ENCODE results near the gene GALK1.
A peak's percentile ranks its signal among the peaks of the same experiment; 100 is the strongest.
"Not testable (repeated sequence)": the region's sequence is repeated elsewhere in the genome, so short reads cannot be mapped to it uniquely, and the experiment has no call there.

Gene GALK1

GRCh38 chr17:75783803-75784472 is 18.9 kb upstream of the GALK1 start:
- no peak for DNase-seq (ENCODE audit: low spot score)

DNA sequence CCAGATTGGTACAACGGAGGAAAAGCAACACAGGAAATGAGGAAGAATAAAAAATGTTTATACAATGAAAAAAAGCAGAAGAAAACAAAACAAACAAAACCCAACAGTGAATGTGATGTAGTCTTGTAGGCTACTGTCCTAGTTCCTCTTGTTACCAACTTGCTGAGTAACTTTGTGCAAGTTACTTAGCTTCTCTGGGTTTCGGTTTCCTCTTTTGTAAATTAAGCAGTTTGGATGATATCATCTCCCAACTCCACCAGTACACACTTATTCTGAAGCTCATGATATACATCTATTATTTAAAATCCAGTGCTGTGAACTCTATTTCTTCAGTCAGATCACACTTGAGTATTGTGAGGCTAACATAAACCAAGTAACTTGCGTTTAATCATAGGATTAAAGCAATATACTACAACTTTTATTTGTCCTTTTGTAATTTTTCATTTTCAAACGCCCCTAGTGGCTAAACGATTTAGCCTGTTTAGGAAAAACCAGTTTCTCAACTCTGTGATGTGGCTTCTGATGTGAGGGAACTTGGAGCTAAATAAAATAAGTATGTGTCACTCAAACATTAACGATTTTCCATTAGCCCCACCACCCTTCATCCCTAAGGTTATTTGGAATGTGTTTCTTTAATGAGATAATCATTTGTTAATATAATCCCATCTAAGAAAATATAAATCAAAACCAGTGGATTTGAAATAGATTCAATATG is 18.2 kb upstream of the GALK1 start:
- peak; percentile 71 for DNase-seq (ENCODE audit: low spot score)

- no peak for DNase-seq (ENCODE audit: low spot score)
Observed at GRCh38 chr17:75779987-75780889, 15.2 kb upstream of the GALK1 start.

DNA sequence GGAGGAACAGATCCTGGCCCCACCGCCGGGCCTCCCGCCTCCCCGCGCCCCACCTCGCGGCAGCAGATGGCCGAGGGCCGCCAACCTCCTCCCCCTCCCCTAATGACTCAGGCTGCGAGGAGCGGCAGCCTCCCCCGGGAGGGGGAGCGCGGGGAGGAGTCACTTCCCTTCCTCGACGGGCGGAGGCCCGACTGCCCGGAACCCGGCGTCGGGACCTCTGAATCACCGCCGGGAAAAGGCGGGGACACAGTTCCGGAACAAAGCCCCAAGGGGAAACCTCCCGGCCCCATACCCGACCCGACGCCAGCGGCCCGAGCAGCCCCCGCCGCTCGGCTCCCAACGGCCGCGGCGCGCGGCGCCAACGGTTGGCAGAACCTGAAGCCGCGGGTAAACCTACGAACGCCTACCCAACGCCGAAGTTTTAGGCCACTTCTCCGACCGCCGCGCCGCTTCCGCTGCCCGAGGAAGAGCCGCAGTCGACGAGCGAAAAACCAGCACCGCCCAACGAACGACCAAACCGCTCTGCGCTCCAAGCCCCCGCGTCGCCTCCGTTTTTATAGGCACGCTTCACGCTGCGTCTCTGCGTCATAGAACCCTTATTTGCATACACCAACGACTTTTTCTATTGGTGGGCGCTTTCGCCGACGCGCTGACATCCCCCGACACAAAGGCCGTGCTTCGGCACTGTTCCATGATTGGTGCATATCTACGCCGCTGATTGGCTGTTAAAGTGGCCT is 14.4 kb upstream of the GALK1 start:
- peak; percentile 98 for DNase-seq (ENCODE audit: low spot score)

GRCh38 chr17:75778861-75779249 is 13.9 kb upstream of the GALK1 start:
- no peak for DNase-seq (ENCODE audit: low spot score)

GRCh38 chr17:75778066-75778860 is 13.3 kb upstream of the GALK1 start:
- not testable (repeated sequence) for DNase-seq (ENCODE audit: low spot score)

DNA sequence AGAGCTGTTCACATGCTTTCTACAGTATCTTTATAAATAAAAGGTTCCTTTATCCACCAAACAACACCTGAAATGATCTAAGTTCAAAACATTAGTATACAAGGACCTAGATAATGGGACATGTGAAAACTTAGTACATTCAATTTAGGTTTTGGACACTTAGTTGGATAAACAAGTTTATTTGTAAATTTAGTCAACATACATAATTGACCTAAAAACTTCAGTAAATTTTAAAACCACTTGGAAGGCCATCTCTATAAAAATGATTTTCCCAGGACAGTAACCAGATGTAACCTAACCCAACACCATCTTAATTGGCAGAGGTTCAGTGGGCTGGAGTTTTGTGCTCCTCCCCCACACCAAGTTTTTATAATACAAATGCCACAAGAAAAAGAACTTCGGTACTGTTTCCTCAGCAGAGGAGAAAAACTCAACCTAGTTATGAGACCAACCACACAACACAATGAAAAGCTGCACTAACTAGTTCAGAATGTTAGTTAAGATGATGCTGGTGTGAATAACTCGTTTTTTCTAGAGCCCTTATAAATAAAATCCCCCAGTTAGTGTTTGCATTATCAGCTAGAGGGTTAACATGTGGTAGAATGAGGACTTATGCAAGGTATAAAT is 12.4 kb upstream of the GALK1 start:
- DNase-seq (ENCODE audit: low spot score) = no peak

GRCh38 chr17:75776386-75777295 is 11.6 kb upstream of the GALK1 start:
- no peak for DNase-seq (ENCODE audit: low spot score)

- DNase-seq (ENCODE audit: low spot score) = no peak
Observed at GRCh38 chr17:75774991-75775668, 10.1 kb upstream of the GALK1 start.

GRCh38 chr17:75774471-75774990 is 9.5 kb upstream of the GALK1 start:
- DNase-seq (ENCODE audit: low spot score) = no peak

- no peak for DNase-seq (ENCODE audit: low spot score)
Observed at GRCh38 chr17:75773808-75774470, 8.9 kb upstream of the GALK1 start.

DNA sequence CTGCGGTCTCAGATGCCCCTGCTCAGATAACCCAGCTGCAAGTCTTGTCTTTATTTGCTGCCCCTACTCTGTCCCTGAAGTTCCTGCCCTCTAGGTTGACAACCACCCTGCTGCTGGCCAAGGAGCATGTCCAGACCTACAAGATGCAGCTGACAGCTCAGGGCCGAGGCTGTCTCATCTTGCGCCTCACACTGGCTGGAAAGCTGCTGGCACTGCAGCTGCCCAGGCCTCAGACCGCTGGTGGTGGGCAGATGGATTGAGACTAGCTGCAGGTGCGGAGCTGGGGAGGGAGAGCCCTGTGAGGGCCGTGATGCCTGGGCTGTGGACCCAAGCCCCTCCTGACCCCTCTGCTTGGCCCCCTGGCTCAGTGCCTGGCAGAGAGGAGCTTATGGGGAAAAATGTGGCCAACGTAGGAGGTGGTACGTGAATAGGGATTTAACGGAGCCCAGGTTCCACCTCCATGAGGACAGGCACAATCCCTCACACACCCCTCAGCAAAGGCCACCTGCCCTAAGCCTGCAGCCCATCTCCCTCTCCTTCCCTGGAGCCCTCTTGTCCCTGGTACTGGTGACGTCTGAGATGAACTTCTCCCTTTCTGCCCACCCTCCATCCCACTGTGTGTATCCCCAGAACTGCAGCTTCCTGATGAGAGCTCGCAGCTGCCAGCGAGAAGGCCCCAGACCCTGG is 8.3 kb upstream of the GALK1 start:
- no peak for DNase-seq (ENCODE audit: low spot score)

DNA sequence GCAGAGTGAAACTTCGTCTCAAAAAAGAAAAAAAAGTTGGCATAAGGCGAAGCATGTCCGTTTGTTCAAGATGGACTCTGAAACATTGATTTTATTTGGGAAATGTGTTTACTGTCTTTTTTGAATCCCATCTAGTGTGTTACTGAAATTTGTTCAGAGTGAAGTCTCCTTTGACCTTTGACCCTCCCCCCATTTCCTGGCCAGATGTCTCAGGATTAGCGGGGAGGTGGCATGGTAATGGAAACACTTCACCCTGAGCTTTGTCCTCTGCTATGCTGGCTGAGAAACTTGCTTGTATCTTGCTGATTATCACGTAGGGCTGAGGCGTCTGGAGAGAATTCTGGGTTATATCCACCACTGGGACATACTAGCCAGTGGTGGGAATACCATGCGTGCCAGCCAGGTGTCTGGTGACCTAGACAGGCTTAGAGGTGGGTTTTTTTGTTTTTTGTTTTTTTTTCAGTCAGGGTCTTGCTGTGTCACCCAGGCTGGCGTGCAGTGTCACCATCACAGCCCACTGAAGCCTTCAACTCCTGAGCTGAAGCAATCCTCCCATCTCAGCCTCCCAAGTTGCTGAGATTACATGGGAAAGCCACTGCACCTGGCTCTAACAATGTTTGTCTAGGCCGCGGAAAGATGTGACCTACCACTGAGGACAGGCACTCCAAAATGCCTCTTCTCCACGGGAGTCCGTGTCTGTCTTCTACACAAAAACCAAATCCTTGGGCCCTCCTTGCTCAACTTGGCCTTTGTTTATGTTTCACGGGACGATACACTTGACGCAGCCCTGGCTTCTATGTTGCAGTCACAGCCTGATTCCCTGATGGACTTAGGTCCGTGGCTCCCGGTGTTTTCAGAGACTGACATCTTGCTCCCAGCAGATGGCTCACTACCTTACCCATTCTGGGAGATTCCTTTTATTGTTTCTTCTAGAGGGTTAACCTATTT is 6.6 kb upstream of the GALK1 start:
- DNase-seq (ENCODE audit: low spot score) = no peak

- DNase-seq (ENCODE audit: low spot score) = no peak
Observed at GRCh38 chr17:75769536-75769935, 4.5 kb upstream of the GALK1 start.

DNA sequence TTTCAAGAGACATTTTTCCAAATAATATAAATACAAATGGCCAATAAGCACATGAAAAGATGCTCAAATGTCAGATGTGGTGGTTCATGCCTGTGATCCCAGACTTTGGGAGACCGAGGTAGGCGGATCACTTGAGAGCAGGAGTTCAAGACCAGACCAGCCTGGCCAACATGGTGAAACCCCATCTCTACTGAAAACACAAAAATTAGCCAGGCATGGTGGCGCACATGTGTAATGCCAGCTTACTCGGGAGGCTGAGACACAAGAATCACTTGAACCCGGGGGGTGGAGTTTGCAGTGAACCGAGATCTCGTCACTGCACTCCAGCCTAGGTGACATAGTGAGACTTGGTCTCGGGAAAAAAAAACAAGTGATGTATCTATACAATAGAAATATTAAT is 2.9 kb upstream of the GALK1 start:
- DNase-seq (ENCODE audit: low spot score) = no peak

GRCh38 chr17:75765981-75766380 is 989 bp upstream of the GALK1 start:
- no peak for DNase-seq (ENCODE audit: low spot score)

- DNase-seq (ENCODE audit: low spot score) = no peak
Observed at GRCh38 chr17:75764417-75764710, 628 bp downstream of the GALK1 start.
